Measurements from ENCODE around the gene LRP10. TPM values are rescaled to one million over a fixed set of nuclear protein-coding genes. Genes with fewer than 3 reads are reported as not detected.

Gene LRP10
- total and polyA plus RNA-seq, 2 of the 8 experiments (the other 6 are each of a cell fraction or from before 2014, with no cell fraction given) = 12.4 to 15.6 TPM

DNA sequence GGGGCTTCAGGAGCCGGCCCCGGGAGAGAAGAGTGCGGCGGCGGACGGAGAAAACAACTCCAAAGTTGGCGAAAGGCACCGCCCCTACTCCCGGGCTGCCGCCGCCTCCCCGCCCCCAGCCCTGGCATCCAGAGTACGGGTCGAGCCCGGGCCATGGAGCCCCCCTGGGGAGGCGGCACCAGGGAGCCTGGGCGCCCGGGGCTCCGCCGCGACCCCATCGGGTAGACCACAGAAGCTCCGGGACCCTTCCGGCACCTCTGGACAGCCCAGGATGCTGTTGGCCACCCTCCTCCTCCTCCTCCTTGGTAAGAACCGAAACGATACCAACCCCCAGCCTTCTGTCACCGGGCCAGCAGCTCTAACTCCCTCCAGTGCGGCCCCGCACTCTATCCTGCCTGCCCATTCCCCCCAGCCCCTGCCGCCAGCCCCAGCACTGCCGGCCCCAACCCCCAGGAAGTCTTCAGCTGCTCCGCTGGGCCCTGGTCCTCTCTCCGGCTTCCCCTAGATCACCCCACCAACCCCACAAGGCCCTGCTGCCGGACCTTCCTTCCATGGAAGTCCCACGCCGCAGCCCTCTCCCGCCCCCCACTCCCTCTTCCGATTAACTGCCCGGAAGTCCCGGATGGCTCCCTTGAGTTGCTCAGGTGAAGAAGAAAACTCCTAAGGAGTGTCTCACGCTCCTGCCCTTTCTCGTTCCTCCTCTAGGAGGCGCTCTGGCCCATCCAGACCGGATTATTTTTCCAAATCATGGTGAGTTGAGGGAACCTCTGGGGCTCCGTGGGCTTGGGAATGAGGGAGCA lies 693 bp downstream of the LRP10 start (continued):
- TF ChIP-seq, protein P1, sequence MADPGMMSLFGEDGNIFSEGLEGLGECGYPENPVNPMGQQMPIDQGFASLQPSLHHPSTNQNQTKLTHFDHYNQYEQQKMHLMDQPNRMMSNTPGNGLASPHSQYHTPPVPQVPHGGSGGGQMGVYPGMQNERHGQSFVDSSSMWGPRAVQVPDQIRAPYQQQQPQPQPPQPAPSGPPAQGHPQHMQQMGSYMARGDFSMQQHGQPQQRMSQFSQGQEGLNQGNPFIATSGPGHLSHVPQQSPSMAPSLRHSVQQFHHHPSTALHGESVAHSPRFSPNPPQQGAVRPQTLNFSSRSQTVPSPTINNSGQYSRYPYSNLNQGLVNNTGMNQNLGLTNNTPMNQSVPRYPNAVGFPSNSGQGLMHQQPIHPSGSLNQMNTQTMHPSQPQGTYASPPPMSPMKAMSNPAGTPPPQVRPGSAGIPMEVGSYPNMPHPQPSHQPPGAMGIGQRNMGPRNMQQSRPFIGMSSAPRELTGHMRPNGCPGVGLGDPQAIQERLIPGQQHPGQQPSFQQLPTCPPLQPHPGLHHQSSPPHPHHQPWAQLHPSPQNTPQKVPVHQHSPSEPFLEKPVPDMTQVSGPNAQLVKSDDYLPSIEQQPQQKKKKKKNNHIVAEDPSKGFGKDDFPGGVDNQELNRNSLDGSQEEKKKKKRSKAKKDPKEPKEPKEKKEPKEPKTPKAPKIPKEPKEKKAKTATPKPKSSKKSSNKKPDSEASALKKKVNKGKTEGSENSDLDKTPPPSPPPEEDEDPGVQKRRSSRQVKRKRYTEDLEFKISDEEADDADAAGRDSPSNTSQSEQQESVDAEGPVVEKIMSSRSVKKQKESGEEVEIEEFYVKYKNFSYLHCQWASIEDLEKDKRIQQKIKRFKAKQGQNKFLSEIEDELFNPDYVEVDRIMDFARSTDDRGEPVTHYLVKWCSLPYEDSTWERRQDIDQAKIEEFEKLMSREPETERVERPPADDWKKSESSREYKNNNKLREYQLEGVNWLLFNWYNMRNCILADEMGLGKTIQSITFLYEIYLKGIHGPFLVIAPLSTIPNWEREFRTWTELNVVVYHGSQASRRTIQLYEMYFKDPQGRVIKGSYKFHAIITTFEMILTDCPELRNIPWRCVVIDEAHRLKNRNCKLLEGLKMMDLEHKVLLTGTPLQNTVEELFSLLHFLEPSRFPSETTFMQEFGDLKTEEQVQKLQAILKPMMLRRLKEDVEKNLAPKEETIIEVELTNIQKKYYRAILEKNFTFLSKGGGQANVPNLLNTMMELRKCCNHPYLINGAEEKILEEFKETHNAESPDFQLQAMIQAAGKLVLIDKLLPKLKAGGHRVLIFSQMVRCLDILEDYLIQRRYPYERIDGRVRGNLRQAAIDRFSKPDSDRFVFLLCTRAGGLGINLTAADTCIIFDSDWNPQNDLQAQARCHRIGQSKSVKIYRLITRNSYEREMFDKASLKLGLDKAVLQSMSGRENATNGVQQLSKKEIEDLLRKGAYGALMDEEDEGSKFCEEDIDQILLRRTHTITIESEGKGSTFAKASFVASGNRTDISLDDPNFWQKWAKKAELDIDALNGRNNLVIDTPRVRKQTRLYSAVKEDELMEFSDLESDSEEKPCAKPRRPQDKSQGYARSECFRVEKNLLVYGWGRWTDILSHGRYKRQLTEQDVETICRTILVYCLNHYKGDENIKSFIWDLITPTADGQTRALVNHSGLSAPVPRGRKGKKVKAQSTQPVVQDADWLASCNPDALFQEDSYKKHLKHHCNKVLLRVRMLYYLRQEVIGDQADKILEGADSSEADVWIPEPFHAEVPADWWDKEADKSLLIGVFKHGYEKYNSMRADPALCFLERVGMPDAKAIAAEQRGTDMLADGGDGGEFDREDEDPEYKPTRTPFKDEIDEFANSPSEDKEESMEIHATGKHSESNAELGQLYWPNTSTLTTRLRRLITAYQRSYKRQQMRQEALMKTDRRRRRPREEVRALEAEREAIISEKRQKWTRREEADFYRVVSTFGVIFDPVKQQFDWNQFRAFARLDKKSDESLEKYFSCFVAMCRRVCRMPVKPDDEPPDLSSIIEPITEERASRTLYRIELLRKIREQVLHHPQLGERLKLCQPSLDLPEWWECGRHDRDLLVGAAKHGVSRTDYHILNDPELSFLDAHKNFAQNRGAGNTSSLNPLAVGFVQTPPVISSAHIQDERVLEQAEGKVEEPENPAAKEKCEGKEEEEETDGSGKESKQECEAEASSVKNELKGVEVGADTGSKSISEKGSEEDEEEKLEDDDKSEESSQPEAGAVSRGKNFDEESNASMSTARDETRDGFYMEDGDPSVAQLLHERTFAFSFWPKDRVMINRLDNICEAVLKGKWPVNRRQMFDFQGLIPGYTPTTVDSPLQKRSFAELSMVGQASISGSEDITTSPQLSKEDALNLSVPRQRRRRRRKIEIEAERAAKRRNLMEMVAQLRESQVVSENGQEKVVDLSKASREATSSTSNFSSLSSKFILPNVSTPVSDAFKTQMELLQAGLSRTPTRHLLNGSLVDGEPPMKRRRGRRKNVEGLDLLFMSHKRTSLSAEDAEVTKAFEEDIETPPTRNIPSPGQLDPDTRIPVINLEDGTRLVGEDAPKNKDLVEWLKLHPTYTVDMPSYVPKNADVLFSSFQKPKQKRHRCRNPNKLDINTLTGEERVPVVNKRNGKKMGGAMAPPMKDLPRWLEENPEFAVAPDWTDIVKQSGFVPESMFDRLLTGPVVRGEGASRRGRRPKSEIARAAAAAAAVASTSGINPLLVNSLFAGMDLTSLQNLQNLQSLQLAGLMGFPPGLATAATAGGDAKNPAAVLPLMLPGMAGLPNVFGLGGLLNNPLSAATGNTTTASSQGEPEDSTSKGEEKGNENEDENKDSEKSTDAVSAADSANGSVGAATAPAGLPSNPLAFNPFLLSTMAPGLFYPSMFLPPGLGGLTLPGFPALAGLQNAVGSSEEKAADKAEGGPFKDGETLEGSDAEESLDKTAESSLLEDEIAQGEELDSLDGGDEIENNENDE (IDR thresholded peaks at IDR 0.05; ENCODE audit: insufficient replicate concordance, low read length) = no peak
- TF ChIP-seq ASH2L (IDR thresholded peaks at IDR 0.05; ENCODE audit: low read length) (peak; percentile 2), CBX5 (IDR thresholded peaks at IDR 0.05; ENCODE audit: low read depth, low read length) (no peak), JUN (IDR thresholded peaks at IDR 0.05; ENCODE audit: low read depth, low read length) (no peak), HDAC2 (IDR thresholded peaks at IDR 0.05; ENCODE audit: borderline replicate concordance in 1 of 2, low read depth in 2 of 2, low read length in 2 of 2) (0 out of 4 replicates have a peak, but pooled peaks of 1 of the 2 experiments have one; percentile 64), EZH2 (IDR thresholded peaks at IDR 0.05; ENCODE audit: low read depth, low read length, severe bottlenecking) (no peak), CHD1 (IDR thresholded peaks at IDR 0.05; ENCODE audit: low read depth, low read length) (no peak), BACH1 (IDR thresholded peaks at IDR 0.05; ENCODE audit: low read length) (0 out of 2 replicates have a peak, but pooled peaks have one; percentile 20), BCL11A (IDR thresholded peaks at IDR 0.05; ENCODE audit: low read depth in 2 of 2, low read length in 2 of 2) (no peak), CHD2 (IDR thresholded peaks at IDR 0.05; ENCODE audit: low read length) (peak; percentile 58)
